GM18499 (cell line): ENCODE data around the gene USP15.
"Not testable (repeated sequence)": the region's sequence is repeated elsewhere in the genome, so short reads cannot be mapped to it uniquely, and the experiment has no call there.

Source experiments
- ATAC-seq: cut with Tn5 transposase; IDR thresholded peaks from one replicate; pipeline ENCODE4 v1.9.1; 2021; ENCODE audit warnings: moderate number of reproducible peaks; ENCODE audit not compliant: insufficient read depth, unreplicated experiment

Gene USP15

GRCh38 chr12:62434494-62435302, 174.5 kb downstream of the USP15 start:
- no peak for ATAC-seq

GRCh38 chr12:62435303-62436163, 175.3 kb downstream of the USP15 start:
- ATAC-seq = peak; percentile 73

- ATAC-seq = no peak
These were observed 175.9 kb downstream of the USP15 start for GRCh38 chr12:62436164-62436503.

GRCh38 chr12:62438098-62438692, 178.0 kb downstream of the USP15 start:
- no peak for ATAC-seq

- ATAC-seq = no peak
These were observed 186.7 kb downstream of the USP15 start for GRCh38 chr12:62446754-62447452.

GRCh38 chr12:62448436-62448835, 188.2 kb downstream of the USP15 start:
- no peak for ATAC-seq

DNA sequence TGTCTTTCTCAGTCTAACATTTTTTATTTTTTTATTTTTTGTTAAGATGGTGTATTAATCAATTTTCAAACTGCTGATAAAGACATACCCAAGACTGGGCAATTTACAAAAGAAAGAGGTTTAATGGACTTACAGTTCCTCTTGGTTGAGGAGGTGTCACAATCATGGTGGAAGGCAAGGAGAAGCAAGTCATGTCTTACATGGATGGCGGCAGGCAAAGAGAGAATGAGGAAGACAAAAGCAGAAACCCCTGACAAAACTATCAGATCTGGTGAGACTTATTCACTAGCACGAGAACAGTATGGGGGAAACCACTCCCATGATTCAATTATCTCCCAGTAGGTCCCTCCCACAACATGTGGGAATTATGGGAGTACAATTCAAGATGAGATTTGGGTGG, 195.2 kb downstream of the USP15 start:
- not testable (repeated sequence) for ATAC-seq

DNA sequence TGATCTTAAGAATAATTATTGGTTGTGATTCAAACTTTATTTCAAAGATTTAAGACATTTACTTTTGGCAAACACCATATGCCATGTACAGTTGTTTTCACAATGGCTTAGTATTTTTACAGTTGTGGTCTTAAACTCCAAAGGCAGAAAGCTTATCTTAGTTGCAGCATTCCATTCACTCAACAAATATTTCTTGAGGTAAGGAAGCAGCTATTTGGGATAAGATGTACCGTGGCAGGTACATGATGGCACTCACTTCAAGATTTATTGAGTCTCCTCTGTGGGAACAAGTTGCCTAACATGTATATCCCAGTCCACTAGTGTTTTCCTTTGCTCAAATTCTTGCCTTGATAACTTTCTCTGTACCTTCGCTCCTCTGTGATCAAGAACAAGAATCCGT, 198.4 kb downstream of the USP15 start:
- no peak for ATAC-seq

GRCh38 chr12:62459976-62460375, 199.8 kb downstream of the USP15 start:
- no peak for ATAC-seq

DNA sequence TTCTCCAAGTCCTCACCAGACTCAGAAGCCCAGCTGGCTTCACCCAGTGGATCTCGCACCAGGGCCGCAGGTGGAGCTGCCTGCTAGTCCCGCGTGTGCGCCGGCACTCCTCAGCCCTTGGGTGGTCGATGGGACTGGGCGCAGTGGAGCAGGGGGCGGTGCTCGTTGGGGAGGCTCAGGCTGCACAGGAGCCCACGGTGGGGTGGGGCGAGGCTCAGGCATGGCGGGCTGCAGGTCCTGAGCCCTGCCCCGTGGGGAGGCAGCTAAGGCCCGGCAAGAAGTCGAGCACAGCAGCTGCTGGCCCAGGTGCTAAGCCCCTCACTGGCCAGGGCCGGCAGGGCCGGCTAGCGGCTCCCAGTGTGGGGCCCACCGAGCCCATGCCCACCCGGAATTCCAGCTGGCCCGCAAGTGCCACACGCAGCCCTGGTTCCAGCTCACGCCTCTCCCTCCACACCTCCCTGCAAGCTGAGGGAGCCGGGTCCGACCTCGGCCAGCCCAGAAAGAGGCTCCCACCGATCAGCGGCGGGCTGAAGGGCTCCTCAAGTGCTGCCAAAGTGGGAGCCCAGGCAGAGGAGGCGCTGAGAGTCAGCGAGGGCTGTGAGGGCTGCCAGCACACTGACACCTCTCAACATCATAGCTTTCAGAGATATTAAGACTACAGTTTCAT, 201.1 kb downstream of the USP15 start:
- ATAC-seq = not testable (repeated sequence)

- not testable (repeated sequence) for ATAC-seq
These were observed 203.0 kb downstream of the USP15 start for GRCh38 chr12:62463252-62463651.
